Superior temporal gyrus (tissue), 1 donor: Measurements from ENCODE around the gene ZNF398.

ENCODE experiments used
- DNase-seq: peaks from one replicate; pipeline ENCODE4 v3.0.0-alpha.2; 2016; ENCODE audit errors: extremely low spot score

The ZNF398 gene

DNA sequence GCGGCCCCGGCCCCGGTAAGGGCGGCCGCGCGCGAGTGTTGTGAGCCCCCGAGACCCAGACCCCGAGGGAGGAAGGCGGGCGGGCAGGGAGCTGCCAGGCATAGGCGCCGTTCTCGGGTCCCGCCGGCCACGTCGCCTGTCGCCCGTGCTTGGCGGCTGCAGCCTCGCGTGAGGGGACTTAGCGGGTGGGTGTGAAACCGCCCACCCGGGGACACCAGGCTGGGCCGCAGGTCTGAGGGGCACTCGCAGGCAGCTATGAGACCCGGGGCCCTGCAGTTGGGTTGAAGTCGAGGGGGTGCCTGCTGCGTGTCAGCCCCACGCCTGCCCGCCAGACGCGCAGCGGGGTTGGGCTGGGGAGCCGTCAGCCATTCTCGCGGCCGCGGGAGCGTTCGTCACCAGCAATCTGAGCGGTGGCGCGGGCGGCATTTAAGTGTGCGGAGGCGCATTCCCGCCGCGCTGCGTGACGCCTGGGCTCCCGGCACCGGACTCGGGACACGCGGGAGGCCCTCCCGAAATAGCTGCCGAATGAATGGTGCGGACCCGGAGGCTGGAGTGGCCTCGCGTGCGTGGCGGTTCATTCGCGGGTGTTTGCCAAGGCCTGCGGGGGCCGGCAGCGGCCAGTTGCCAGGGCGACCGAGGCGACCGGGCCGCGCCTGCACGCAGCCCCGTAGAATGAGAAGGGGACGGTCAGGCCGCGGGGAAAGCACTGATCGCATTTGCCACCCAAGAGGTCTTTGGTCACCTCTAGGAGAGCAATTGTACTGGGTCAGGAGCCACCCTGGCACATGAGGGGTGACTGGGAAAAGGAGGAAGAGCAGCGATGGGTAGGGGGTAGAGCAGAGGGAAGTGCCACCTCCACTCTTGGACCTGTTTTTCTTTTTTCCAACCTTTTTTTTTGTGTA is 750 bp downstream of the ZNF398 start:
- no peak for DNase-seq

DNA sequence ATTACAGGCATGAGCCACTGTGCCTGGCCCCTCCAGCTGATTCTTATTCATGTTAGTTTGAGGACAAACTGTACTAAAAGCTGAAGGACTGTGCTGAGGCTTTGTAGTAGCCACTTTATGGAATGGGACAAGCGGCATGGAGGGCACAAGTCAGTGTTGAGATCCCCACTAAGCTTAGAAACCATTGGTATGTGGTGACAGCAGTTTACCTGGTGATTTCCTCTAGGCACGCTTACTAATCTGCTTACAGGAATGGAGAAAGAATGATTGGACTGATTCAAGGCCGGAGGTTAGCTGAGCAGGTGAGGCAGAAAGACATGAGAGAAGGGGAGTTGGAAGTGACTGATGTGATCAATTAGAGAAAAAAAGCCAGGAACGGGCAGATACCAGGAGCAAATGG is 3.7 kb downstream of the ZNF398 start:
- DNase-seq: no peak

DNA sequence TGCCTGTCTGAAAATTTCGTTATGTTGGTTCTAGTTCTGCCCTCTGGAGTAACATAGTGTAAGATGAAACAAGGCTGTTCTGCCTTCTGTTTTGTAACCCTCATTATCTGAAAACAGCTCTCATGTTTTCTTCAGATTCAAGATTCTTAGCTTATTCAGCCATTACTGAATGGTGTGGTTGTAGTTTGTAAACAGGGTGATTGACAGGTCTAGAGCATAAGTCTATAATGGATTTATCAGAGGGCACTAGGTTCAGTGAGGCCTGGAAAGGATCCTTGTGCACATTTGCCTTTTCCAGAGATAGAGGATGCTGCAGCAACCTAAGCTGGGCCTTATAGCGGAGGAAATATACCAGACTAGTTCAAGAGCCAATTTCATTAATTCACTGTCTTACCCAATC is 6.1 kb downstream of the ZNF398 start:
- DNase-seq: no peak

DNA sequence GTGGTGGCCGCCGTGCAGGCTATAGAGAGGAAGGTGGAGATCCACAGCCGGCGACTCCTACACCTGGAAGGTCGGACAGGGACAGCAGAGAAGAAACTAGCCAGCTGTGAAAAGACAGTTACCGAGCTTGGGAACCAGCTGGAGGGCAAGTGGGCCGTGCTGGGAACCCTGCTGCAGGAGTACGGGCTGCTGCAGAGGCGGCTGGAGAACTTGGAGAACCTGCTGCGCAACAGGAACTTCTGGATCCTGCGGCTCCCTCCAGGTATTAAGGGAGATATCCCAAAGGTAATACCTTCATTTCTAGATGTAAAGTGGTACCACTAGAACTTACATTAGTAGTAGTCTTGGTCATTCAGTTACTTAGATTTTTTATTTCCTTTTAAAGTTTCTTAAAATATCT is 6.8 kb downstream of the ZNF398 start:
- no peak for DNase-seq

DNA sequence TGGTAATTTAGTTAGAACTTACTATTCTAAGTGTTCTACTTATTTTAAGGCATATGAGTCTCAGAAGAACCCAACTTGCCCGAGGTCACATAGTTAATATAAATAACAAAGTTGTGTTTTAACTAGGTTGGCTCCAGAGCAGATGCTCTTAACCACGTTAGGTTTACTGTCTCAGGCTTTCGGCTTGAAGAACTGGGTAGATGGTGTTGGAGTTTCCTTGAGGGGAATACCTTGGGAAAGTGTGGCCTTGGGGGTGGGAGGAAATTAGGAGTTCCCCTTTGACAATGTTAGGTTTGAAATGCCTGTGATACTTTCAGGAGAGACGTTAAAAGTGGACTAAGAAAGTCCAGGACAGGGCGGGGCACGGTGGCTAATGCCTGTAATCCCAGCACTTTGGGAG is 9.6 kb downstream of the ZNF398 start:
- no peak for DNase-seq

DNA sequence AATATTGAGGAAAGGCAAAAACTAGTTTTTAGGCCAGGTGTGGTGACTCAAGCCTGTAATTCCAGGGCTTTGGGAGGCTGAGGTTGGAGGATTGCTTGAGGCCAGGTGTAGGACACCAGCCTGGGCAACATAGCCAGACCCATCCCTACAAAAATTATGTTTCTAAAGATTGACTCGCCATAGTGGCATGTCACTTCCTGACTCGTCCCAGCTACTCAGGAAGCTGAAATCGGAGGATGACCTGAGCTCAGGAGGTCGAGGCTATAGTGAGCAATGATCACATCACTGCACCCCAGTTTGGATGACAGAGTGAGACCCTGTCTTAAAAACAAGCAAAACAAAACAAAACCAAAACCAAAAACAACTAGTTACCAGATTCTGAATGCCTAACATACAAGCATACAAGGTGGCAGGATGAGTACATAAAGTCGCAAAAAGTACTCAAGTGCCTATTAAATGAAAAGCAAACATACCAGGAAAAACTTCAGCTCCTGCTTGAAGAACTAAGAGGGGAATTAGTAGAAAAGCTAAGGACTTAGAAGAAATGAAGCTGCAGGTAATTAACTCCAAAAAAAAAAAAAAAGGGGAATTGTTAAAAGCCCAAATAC is 14.1 kb downstream of the ZNF398 start:
- no peak for DNase-seq

DNA sequence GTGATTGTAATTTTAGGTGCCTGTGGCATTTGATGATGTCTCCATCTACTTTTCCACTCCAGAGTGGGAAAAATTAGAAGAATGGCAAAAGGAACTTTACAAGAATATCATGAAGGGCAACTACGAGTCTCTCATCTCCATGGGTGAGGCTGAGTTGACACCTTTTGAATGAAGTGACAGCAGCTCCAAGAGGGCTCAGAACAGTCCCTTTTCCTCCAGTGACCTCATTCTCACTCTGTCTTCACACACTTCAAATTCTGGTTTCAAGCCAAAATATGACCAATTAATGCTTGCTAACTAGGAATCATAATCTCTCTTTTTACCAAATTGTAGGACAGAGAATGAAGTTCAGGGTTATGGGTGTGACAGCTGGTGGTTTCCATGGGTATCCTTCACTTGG is 18.9 kb downstream of the ZNF398 start:
- DNase-seq: no peak

DNA sequence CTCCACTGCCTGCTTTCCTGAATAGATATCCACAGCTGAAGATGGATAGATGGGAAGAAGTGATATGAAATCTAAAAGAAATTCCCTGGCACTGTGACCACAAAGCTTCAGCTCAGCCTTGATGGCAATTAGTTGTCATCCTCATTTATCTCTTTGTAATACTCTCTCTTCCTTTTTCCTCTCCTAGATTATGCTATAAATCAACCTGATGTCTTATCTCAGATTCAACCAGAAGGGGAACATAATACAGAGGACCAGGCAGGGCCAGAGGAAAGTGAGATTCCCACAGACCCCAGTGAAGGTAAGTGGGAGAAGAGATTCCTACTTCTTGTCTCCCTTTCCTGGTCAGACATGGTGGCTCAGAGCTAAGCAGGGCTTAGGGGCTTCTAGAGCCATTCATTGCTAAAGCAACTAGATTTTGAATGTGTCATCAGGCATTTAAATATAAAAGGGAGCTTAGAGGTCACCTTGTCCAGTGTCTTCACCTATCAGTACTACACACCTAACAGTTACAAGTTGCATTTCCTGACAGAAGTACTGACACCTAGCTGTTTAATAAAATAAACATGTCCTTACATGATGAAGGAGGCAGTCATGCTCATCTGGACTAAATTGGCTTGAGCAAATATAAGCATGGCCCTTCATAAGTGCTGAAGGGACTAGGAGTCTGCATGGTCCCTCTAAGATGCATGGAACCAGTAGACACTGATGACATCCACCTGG is 19.5 kb downstream of the ZNF398 start:
- no peak for DNase-seq

DNA sequence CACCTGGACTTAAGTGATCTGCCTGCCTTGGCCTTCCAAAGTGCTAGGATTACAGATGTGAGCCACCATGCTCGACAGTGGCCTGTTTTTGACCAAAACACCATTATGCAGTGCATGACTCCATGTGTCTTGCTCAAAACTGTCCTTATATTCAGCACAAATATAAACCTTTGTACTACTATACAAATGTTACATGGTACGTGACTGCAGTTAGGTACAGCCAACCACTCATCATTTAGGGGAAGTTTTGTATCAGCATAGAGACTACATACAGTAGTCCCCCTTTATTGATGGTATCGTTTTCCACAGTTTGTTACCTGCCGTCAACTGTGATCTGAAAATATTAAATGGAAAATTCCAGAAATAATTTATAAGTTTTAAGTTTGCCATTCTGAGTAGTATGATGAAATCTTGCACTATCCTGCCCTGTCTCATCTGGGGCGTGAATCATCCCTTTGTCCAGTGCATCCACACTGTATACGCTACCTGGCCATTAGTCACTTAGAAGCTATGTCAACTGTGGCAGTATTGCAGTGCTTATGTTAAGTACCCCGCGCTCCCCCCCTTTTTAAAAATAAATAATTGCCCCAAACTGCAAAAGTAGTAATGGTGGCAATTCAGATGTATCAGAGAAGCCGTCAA is 24.8 kb downstream of the ZNF398 start:
- no peak for DNase-seq

DNA sequence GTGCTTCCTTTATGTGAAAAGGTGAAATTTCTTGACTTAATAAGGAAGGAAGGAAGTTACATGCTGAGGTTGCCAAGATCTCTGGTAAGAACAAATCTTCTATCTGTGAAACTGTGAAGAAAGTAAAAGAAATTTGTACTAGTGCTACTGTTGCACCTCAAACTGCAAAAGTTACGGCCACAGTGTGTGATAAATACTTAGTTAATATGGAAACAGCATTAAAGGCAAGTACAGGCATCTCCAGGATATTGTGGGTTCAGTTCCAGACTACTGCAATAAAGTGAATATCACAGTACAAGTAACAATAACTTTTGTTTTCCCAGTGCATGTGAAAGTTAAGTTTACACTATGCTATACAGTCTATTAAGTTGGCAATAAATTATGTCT is 25.3 kb downstream of the ZNF398 start:
- no peak for DNase-seq

DNA sequence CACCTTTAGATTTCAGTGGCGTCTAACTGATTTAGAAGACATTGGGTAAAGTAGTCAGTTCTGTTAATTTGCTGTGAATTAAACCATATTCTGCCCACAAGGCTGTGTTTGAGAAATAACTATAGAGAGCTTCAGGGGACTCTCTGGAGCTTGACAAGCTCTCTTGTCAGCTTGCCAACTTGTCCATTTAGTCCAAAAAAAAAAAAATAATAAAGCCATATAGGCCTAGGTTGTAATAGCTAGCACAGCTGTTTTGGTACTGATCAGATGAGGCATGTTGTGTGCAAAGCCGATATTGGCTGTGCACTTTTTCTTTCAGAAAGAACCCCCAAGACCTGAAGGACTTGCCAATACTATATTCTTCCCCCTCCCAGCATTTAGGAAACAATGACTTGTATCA is 27.9 kb downstream of the ZNF398 start:
- no peak for DNase-seq

DNA sequence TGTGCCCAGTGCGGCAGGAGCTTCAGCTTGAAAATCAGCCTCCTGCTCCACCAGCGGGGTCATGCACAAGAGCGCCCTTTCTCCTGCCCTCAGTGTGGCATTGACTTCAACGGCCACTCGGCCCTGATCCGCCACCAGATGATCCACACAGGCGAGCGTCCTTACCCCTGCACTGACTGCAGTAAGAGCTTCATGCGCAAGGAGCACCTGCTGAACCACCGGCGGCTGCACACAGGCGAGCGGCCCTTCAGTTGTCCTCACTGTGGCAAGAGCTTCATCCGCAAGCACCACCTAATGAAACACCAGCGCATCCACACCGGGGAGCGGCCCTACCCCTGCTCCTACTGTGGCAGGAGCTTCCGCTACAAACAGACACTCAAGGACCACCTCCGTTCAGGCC is 32.0 kb downstream of the ZNF398 start:
- DNase-seq: no peak

DNA sequence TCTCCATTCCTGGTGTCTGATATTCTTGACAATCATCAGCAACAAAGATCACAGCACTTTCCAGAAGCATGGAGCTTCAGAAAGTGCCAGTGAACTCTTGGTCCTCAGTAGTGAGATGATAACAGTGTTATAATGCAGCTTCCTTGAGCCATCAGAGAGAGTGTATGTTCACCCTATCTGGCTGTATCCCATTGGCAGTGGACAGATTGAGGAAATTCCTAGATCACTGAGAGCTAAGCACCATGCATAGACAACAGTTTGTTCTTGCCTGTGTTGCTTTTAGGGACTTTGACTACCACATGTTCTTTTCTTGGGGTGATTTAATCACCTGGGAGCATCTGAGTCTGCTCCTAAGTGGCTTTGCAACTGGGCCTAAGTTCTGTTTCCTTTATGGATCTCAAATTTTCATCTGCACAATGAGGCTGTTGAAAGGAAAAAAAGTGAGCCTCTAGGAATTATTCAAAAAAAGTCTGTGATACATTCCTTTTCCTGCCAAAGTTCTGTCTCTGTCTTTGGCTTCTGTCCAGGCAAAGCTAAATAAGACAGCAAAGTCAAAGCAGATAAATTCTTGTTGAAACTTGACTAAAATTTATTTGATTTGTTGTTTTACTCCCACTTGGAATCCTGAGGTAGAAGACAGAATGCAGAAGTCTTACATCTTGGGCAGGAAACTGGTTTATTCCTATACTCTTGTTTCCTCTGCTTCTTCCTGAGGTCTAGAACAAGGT is 33.6 kb downstream of the ZNF398 start:
- DNase-seq: no peak

DNA sequence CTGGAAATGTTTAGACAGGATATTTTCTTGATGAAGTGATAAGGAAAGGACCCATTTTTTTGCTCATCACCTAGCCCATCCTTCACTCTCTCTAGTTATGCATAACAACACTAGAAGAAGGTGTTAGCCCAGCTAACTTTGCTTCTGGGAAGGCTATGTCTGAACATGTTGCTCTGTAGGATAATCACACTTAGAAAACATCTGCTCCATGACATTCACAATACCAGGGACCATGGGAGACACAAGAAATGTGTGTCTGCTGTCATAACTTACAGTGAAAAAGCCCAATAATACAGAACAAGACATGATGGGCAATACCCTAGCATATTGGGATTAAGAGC is 34.2 kb downstream of the ZNF398 start:
- no peak for DNase-seq

DNA sequence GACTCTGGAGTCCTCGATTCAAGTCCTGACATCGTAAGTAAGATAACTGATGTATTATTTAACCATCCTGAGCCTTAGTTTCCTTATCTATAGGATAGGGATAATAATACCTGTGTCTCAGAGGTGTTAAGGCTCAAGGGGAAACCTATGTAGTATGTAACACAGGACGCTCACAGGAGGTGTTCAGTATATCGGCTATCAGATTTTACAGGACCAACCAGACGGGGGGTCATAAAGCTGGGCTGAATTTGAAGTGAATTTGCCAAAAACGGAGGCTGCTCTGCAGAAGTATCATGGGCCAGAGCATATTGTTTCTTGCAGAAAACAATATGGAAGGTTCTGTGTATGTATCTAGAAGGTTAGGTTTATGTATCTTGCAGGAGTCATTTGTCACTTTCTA is 37.0 kb downstream of the ZNF398 start:
- DNase-seq: no peak

DNA sequence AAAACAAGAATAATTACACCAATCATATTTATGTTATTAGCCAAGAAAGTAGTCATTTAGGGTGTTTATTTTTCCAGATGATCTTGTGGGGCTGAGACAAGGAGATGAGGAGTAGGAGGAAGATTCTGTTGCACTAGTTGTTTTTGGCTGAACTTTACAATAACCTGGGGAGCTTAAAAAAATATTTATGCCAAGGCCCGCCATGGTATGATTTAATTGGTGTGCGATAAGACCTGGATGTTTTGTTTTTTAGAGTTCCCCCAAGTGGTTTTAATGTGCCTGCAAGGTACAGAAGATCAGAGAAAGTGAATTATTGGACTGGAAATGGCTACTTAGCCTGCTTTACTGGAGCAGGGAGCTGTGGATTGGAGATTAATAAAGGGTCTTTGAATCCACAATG is 41.0 kb downstream of the ZNF398 start:
- no peak for DNase-seq

DNA sequence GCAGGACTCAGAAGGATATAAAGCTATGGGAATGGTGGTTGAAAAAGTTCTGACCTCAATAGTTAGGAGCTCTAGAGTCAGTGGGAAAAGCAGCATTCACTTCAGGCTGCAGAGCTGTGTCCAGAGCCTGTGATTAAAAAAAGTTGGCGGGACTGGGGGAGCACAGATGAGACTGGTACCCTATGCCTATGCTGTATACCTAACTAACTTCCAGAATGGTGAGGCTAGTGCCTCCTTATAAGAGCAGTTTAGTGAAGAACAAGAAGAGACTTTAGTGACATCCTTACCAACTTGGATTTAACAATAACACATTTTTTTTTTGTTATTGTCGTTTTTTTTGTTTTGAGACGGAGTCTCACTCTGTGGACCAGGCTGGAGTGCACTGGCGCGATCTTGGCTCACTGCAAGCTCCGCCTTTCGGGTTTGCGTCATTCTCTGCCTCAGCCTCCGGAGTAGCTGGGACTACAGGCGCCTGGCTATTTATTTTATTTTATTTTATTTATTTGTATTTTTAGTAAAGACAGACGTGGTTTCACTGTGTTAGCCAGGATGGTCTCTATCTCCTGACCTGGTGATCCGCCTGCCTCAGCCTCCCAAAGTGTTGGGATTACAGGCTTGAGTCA is 41.5 kb downstream of the ZNF398 start:
- no peak for DNase-seq

DNA sequence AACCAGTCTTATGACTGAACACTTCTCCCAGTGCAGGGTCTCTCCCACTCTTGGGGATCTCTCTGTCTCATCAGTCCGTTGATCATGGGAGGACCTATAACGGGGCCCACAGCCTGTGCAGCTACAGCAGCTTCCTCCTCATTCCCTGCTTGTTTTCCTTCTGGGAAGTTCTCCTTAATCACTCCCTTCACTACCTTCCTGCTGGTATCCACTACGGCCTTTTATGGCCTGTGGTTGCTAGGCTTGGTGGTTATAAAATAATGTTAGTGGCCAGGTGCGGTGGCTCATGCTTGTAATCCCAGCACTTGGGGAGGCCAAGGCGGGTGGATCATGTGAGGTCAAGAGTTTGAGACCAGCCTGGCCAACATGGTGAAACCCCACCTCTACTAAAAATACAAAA is 44.6 kb downstream of the ZNF398 start:
- DNase-seq: no peak

DNA sequence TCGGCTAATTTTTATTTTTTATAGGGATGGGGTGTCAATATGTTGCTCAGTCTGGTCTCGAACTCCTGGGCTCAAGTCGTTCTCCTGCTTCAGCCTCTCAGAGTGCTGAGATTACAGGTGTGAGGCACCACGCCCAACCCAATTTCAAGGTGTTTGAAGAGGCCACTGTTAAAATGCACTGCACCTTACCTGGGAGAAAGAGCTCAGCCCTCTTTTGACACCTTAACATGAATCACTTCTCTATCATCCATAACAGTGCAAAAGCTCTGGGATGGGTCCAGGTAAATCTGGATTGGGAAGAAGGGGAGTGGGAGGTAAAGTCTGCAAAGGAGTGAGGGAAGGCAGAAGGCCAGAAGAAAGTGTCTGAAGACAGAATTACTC is 47.5 kb downstream of the ZNF398 start:
- DNase-seq: no peak

DNA sequence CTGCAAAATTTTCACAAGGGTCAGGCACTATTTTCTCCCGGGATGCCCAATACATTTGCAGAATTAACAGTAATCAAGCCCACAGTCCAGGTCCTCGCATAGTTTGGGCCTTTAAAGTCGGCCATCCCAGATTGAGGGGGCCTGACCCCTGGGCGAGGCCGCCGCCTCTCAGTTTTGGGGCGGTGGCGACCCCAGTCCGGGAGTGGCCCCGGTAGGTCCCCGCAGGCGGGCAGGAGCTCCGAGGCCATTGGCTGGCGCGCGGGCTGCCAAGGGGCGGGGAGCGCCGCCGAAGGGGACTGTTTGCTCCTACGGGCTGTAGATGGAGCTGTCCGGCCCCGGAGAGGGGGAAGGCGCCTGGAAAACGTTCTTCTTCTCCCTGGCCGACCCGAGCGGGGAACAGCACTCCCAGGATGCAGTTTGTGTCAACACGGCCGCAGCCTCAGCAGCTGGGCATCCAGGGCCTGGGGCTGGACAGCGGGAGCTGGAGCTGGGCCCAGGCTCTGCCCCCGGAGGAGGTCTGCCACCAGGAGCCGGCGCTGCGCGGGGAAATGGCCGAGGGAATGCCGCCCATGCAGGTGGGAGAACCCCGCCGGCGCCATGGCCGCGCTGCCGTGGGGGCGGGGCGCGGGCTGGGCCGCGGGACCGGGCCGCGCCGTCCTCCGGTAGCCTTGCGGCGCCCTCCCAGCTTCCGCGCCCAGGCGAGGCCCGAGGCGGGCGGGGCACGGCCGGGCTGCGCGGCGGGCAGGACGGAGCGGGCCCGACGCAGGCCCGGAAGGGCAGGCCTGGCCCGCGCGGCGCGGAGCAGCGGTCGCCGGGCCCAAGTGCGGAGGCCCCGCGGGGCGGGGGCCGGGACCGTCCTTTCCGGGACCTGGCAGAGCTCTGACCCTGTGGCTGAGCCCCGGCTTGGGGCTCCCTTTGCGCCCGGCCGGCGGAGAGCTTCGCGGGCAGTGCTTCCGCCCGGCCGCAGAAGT is 48.2 kb downstream of the ZNF398 start, which contains the start of gene ZNF282:
Gene ZNF282, plus strand, starts transcription at position 367 of the 971 bp plus-strand sequence. Its CDS starts 44 bp downstream, at position 411.
- DNase-seq: peak; percentile 88
